ENCODE measurements around the gene SSMEM1. TPM values are rescaled to one million over a fixed set of nuclear protein-coding genes. Genes with fewer than 3 reads are reported as not detected.

The SSMEM1 gene
- total RNA-seq, 6 experiments from 2014 or later, result not detected

DNA sequence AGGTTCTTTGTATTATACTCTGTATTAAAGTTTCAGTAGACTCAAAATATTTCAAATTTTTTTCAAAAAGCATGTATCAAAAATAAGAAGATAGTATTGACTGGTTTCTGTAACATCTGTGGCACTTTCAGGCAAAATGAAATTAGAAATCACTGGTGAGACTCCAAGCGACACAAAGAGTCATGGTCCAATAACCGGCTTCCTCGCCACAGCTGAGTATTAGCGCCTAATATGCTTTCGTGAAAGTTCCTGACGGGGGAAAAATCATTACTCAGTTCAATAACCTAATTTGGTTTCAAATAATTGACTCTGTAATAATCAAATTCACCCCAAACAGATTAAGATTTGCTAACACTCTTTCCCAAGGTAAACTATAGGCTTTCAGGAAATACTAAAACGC is 15.9 kb upstream of the SSMEM1 start:
- TF ChIP-seq, protein P1, sequence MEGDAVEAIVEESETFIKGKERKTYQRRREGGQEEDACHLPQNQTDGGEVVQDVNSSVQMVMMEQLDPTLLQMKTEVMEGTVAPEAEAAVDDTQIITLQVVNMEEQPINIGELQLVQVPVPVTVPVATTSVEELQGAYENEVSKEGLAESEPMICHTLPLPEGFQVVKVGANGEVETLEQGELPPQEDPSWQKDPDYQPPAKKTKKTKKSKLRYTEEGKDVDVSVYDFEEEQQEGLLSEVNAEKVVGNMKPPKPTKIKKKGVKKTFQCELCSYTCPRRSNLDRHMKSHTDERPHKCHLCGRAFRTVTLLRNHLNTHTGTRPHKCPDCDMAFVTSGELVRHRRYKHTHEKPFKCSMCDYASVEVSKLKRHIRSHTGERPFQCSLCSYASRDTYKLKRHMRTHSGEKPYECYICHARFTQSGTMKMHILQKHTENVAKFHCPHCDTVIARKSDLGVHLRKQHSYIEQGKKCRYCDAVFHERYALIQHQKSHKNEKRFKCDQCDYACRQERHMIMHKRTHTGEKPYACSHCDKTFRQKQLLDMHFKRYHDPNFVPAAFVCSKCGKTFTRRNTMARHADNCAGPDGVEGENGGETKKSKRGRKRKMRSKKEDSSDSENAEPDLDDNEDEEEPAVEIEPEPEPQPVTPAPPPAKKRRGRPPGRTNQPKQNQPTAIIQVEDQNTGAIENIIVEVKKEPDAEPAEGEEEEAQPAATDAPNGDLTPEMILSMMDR (IDR thresholded peaks at IDR 0.05), result no peak
- no peak for TF ChIP-seq POLR2A (IDR thresholded peaks at IDR 0.05)
- H3K27me3 ChIP-seq, result no peaks in the 10 kb centered on the region
- H3K4me1 ChIP-seq, result no peaks in the 10 kb centered on the region
- intact Hi-C loops (cut with DNase I), result no loop called here
- 95% methylated on average over 7 of the region's 7 CpGs for WGBS (ENCODE audit: insufficient coverage, low coverage, low lambda C conversion rate, missing lambda C conversion rate)
- H3K27ac ChIP-seq, result no peak overlapping the region
- no peak for DNase-seq
- no peak for ATAC-seq
- H3K9me3 ChIP-seq, result no peaks in the 10 kb centered on the region
- no peak overlapping the region for H3K4me3 ChIP-seq
- peaks cover 0 to 7% (median 2%) of the 10 kb centered on the region in 4 donors for H3K36me3 ChIP-seq

DNA sequence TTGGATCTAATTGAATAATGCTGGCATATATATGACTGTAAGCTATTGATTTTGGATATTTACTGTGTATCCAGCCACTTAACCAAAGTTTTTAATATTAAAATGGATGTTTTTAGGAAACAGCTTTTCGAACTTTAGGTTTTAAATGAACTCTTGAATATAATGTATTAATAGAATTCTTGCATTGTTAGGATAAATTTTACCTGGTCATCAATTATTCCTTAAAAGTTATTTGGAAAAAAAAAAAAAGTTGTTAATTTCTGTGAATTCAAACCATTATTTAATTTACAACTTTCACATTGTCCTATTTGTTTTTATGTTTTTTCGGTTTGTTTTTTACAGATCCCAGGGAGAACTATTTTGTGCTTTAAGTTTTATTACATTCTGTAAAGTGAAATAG is 12.3 kb upstream of the SSMEM1 start:
- Histone ChIP-seq H3K4me1 (no peaks in the 10 kb centered on the region), H3K27me3 (no peaks in the 10 kb centered on the region), H3K4me3 (no peak overlapping the region), H3K27ac (no peak overlapping the region), H3K9me3 (no peaks in the 10 kb centered on the region), H3K36me3 (peaks cover 0 to 21% (median 5%) of the 10 kb centered on the region in 4 donors)
- 98% methylated on average over 2 of the region's 2 CpGs for WGBS (ENCODE audit: insufficient coverage, low coverage, low lambda C conversion rate, missing lambda C conversion rate)
- intact Hi-C loops (cut with DNase I), result no loop called here
- ATAC-seq (no peak), DNase-seq (no peak)
- TF ChIP-seq, protein P1 (IDR thresholded peaks at IDR 0.05), result no peak
- TF ChIP-seq POLR2A (IDR thresholded peaks at IDR 0.05), result no peak

DNA sequence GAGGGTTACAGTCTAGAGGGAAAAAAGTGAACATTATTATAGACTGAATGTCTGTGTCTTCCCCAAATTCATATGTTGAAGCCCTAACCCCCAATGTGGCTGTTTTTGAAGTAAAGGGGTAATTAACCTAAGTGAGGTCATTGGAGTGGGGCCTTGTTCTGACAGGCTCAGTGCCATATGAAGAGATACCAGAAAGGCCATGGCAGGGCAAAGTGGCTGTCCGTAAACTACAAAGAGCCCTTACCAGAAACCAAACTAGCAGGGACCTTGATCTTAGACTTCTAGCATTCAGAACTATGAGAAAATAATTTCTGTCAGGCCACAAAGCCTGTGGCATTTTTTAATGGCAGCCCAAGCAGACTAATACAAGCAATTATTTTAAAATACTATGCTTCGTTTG is 11.2 kb upstream of the SSMEM1 start:
- Histone ChIP-seq H3K36me3 (peaks cover 0 to 30% (median 4%) of the 10 kb centered on the region in 4 donors), H3K27me3 (no peaks in the 10 kb centered on the region), H3K4me3 (no peak overlapping the region), H3K27ac (no peak overlapping the region), H3K4me1 (no peaks in the 10 kb centered on the region), H3K9me3 (no peaks in the 10 kb centered on the region)
- WGBS (ENCODE audit: insufficient coverage, low coverage, low lambda C conversion rate, missing lambda C conversion rate), result 41% methylated on average over 2 of the region's 2 CpGs
- DNase-seq (no peak), ATAC-seq (no peak)
- intact Hi-C loops (cut with DNase I), result no loop called here
- TF ChIP-seq, protein P1 (IDR thresholded peaks at IDR 0.05), result no peak
- TF ChIP-seq POLR2A (IDR thresholded peaks at IDR 0.05), result no peak

DNA sequence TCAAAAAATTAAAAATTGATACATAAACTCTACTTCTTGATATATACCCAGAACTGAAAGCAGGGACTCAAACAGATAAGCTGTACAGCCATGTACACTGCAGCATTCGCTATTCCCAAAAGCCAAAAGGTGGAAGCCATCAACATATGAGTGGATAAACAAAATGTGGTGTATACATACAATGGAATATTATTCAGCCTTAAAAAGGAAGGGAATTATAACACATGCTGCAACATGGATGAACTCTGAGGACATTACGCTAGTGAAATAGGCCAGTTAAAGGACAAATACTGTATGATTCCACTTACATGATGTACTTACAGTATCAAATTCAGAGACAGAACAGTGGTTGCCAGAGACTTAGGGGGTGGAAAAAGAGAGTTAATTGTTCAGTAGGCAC is 10.6 kb upstream of the SSMEM1 start:
- Histone ChIP-seq H3K27me3 (no peaks in the 10 kb centered on the region), H3K4me3 (no peak overlapping the region), H3K4me1 (no peaks in the 10 kb centered on the region), H3K9me3 (no peaks in the 10 kb centered on the region), H3K27ac (no peak overlapping the region), H3K36me3 (peaks cover 0 to 36% (median 6%) of the 10 kb centered on the region in 4 donors)
- intact Hi-C loops (cut with DNase I), result no loop called here
- WGBS (ENCODE audit: insufficient coverage, low coverage, low lambda C conversion rate, missing lambda C conversion rate), result 96% methylated on average over 2 of the region's 2 CpGs
- ATAC-seq (no peak), DNase-seq (no peak)
- TF ChIP-seq, protein P1 (IDR thresholded peaks at IDR 0.05), result no peak
- TF ChIP-seq POLR2A (IDR thresholded peaks at IDR 0.05), result no peak

DNA sequence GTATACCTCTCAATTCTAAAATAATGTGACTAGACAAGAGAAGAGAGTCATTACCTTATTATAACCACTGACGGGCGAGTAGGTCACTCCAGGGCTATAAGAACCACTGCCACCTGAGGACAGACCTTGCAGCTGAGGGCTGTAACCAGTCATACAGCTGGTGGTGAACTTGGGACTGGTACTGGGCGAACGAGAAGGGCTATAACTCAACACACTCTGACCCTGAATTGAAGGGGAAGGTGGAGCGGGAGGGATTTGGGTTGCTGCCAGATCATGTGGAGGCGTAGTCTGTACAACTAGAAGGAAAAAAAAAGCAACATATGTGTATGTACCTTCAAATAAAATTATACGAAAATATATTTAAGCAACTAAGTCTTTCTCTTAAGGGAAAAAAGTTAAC is 5.9 kb upstream of the SSMEM1 start:
- no peaks in the 10 kb centered on the region for H3K9me3 ChIP-seq
- DNase-seq (no peak), ATAC-seq (no peak)
- intact Hi-C loops (cut with DNase I), result no loop called here
- peaks cover 0 to 6% (median 0%) of the 10 kb centered on the region in 4 donors for H3K4me1 ChIP-seq
- peaks cover 0 to 33% (median 8%) of the 10 kb centered on the region in 4 donors for H3K36me3 ChIP-seq
- no peaks in the 10 kb centered on the region for H3K27me3 ChIP-seq
- 79% methylated on average over 7 of the region's 7 CpGs for WGBS (ENCODE audit: insufficient coverage, low coverage, low lambda C conversion rate, missing lambda C conversion rate)
- no peak overlapping the region for H3K27ac ChIP-seq
- H3K4me3 ChIP-seq, result no peak overlapping the region
- TF ChIP-seq POLR2A (IDR thresholded peaks at IDR 0.05), result no peak
- TF ChIP-seq, protein P1 (IDR thresholded peaks at IDR 0.05), result no peak
